Stimulated activated CD8-positive, alpha-beta memory T cell treated with anti-CD3 and anti-CD28 coated beads, Interleukin-12 subunit alpha, Interleukin-12 subunit beta, amount 100 ng/mL, for 24 hours (primary cell): ENCODE data around the gene CYB561A3.

ENCODE experiments used
- DNase-seq: peaks from one replicate; pipeline ENCODE4 v3.0.0-alpha.2; 2020; ENCODE audit errors: extremely low read depth

The CYB561A3 gene

GRCh38 chr11:61325649-61326414, 35.9 kb downstream of the CYB561A3 start:
- DNase-seq, result no peak

GRCh38 chr11:61315260-61315659, 46.4 kb downstream of the CYB561A3 start:
- no peak for DNase-seq

GRCh38 chr11:61310749-61311148, 50.9 kb downstream of the CYB561A3 start:
- DNase-seq, result no peak

GRCh38 chr11:61309739-61310138, 51.9 kb downstream of the CYB561A3 start:
- DNase-seq, result no peak

GRCh38 chr11:61309141-61309540, 52.5 kb downstream of the CYB561A3 start:
- DNase-seq, result no peak

GRCh38 chr11:61307354-61307753, 54.3 kb downstream of the CYB561A3 start:
- no peak for DNase-seq

GRCh38 chr11:61306221-61306620, 55.5 kb downstream of the CYB561A3 start:
- DNase-seq, result no peak

- no peak for DNase-seq
Observed at GRCh38 chr11:61305417-61305816, 56.3 kb downstream of the CYB561A3 start.

- no peak for DNase-seq
Observed at GRCh38 chr11:61303725-61304124, 58.0 kb downstream of the CYB561A3 start.

GRCh38 chr11:61302550-61302949, 59.1 kb downstream of the CYB561A3 start:
- no peak for DNase-seq
